ENCODE measurements around the gene GIMAP8. TPM values are rescaled to one million over a fixed set of nuclear protein-coding genes. Genes with fewer than 3 reads are reported as not detected.

The GIMAP8 gene
- total RNA-seq, 1 experiment from 2014 or later: 0.10 TPM

- in situ Hi-C loops (cut with HindIII; ENCODE audit: low pct_unique_long_range_greater_than_20kb, low sequenced_read_pairs): no loop called here
- H3K9me3 ChIP-seq (ENCODE audit: control insufficient read depth, insufficient read depth, low read depth, low read length): no peaks in the 10 kb centered on the region
- BruUV-seq (replicated peaks): no TSS peak
- CTCF ChIA-PET: no interaction called here
- ATAC-seq (no peak), DNase-seq (ENCODE audit: low read depth, low spot score) (no peak)
- no peak overlapping the region for H3K27ac ChIP-seq (ENCODE audit: low read length)
- no peaks in the 10 kb centered on the region for H3K36me3 ChIP-seq (ENCODE audit: control insufficient read depth, insufficient read depth, low read length)
- POLR2A ChIA-PET: no interaction called here
- intact Hi-C loops (cut with micrococcal nuclease; ENCODE audit: unreplicated experiment): no loop called here
- no peak overlapping the region for H3K4me3 ChIP-seq (ENCODE audit: low read depth in 2 of 2, low read length in 2 of 2)
- TF ChIP-seq POLR2AphosphoS5 (IDR thresholded peaks at IDR 0.05; ENCODE audit: low read depth, low read length) (no peak), TCF7L2 (IDR thresholded peaks at IDR 0.05; ENCODE audit: low read depth, low read length) (no peak), CTCF (IDR thresholded peaks at IDR 0.05) (no peak), REST (IDR thresholded peaks at IDR 0.05; ENCODE audit: insufficient read depth in 1 of 2, low read depth in 2 of 2, low read length in 1 of 2) (no peak), SIN3A (IDR thresholded peaks at IDR 0.05; ENCODE audit: borderline replicate concordance, insufficient read depth, low read depth, low read length) (no peak)
- H3K27me3 ChIP-seq (ENCODE audit: control insufficient read depth, insufficient read depth, low read length): peaks cover 7% of the 10 kb centered on the region; the same call in 1 of the 2 replicates
- no peaks in the 10 kb centered on the region for H3K4me1 ChIP-seq (ENCODE audit: control insufficient read depth, insufficient read depth, low read length)
Measured at GRCh38 chr7:150462413-150462812, 12.0 kb downstream of the GIMAP8 start.

GRCh38 chr7:150463461-150463860, 13.0 kb downstream of the GIMAP8 start:
- H3K27ac ChIP-seq (ENCODE audit: low read length): no peak overlapping the region
- DNase-seq (ENCODE audit: low read depth, low spot score) (no peak), ATAC-seq (no peak)
- in situ Hi-C loops (cut with HindIII; ENCODE audit: low pct_unique_long_range_greater_than_20kb, low sequenced_read_pairs) (no loop called here), intact Hi-C loops (cut with micrococcal nuclease; ENCODE audit: unreplicated experiment) (no loop called here)
- BruUV-seq (replicated peaks): no TSS peak
- no peaks in the 10 kb centered on the region for H3K4me1 ChIP-seq (ENCODE audit: control insufficient read depth, insufficient read depth, low read length)
- TF ChIP-seq SIN3A (IDR thresholded peaks at IDR 0.05; ENCODE audit: borderline replicate concordance, insufficient read depth, low read depth, low read length): no peak
- TF ChIP-seq POLR2AphosphoS5 (IDR thresholded peaks at IDR 0.05; ENCODE audit: low read depth, low read length): no peak
- TF ChIP-seq REST (IDR thresholded peaks at IDR 0.05; ENCODE audit: insufficient read depth in 1 of 2, low read depth in 2 of 2, low read length in 1 of 2): no peak
- no peak for TF ChIP-seq TCF7L2 (IDR thresholded peaks at IDR 0.05; ENCODE audit: low read depth, low read length)
- no peak for TF ChIP-seq CTCF (IDR thresholded peaks at IDR 0.05)
- no peaks in the 10 kb centered on the region for H3K36me3 ChIP-seq (ENCODE audit: control insufficient read depth, insufficient read depth, low read length)
- no peaks in the 10 kb centered on the region for H3K9me3 ChIP-seq (ENCODE audit: control insufficient read depth, insufficient read depth, low read depth, low read length)
- ChIA-PET CTCF (no interaction called here), POLR2A (no interaction called here)
- no peak overlapping the region for H3K4me3 ChIP-seq (ENCODE audit: low read depth in 2 of 2, low read length in 2 of 2)
- peaks cover 13% of the 10 kb centered on the region for H3K27me3 ChIP-seq (ENCODE audit: control insufficient read depth, insufficient read depth, low read length)
